Measurements from ENCODE around the gene SVOP. TPM values are rescaled to one million over a fixed set of nuclear protein-coding genes. Genes with fewer than 3 reads are reported as not detected.
A peak's percentile ranks its signal among the peaks of the same experiment; 100 is the strongest.

The SVOP gene
- total RNA-seq, 1 donor from 2014 or later: not detected

- no peaks in the 10 kb centered on the region for H3K36me3 Mint-ChIP-seq (ENCODE audit: low read depth, unreplicated experiment)
- H3K9me3 ChIP-seq (ENCODE audit: insufficient read depth, low read depth, low read length): no peaks in the 10 kb centered on the region
- H3K4me1 ChIP-seq (ENCODE audit: insufficient read depth, low read length): no peaks in the 10 kb centered on the region
- no peak for TF ChIP-seq EZH2 (IDR thresholded peaks at IDR 0.05; ENCODE audit: insufficient read depth, low read length)
- no peak for TF ChIP-seq CTCF (IDR thresholded peaks at IDR 0.05; ENCODE audit: insufficient read depth, low read depth, low read length)
- H3K27ac Mint-ChIP-seq (ENCODE audit: unreplicated experiment): no peak overlapping the region
- H2AFZ ChIP-seq (ENCODE audit: low read depth, low read length): no peak overlapping the region
- H3K9ac ChIP-seq (ENCODE audit: low read length): no peak overlapping the region
- no peak overlapping the region for H3K4me3 Mint-ChIP-seq (ENCODE audit: unreplicated experiment)
- no peak for DNase-seq (ENCODE audit: low read depth)
- peaks cover 4% of the 10 kb centered on the region for H3K27me3 Mint-ChIP-seq (ENCODE audit: low read depth, unreplicated experiment)
- H3K4me3 ChIP-seq (ENCODE audit: insufficient read depth, low read depth, low read length): no peak overlapping the region
- H3K27ac ChIP-seq (ENCODE audit: low read depth, low read length): no peak overlapping the region
- peaks cover 8% of the 10 kb centered on the region for H3K27me3 ChIP-seq (ENCODE audit: insufficient read depth, low read length)
- peaks cover 6% of the 10 kb centered on the region for H3K9me3 Mint-ChIP-seq (ENCODE audit: unreplicated experiment)
- no peaks in the 10 kb centered on the region for H4K20me1 ChIP-seq (ENCODE audit: insufficient read depth, low read length)
- no peaks in the 10 kb centered on the region for H3K36me3 ChIP-seq (ENCODE audit: insufficient read depth, low read length)
- no peaks in the 10 kb centered on the region for H3K79me2 ChIP-seq (ENCODE audit: insufficient read depth, low read length)
- peaks cover 24% of the 10 kb centered on the region for H3K4me1 Mint-ChIP-seq (ENCODE audit: low read depth, unreplicated experiment)
- FAIRE-seq: no peak
- no peak overlapping the region for H3K4me2 ChIP-seq (ENCODE audit: low read length)
Measured at GRCh38 chr12:109027767-109028166, 6.9 kb upstream of the SVOP start.

- no peak overlapping the region for H2AFZ ChIP-seq (ENCODE audit: low read depth, low read length)
- no peaks in the 10 kb centered on the region for H4K20me1 ChIP-seq (ENCODE audit: insufficient read depth, low read length)
- no peak overlapping the region for H3K27ac ChIP-seq (ENCODE audit: low read depth, low read length)
- Mint-ChIP-seq H3K4me1 (ENCODE audit: low read depth, unreplicated experiment) (peaks cover 4% of the 10 kb centered on the region), H3K4me3 (ENCODE audit: unreplicated experiment) (no peak overlapping the region), H3K9me3 (ENCODE audit: unreplicated experiment) (no peaks in the 10 kb centered on the region), H3K27ac (ENCODE audit: unreplicated experiment) (no peak overlapping the region), H3K27me3 (ENCODE audit: low read depth, unreplicated experiment) (peaks cover 10% of the 10 kb centered on the region), H3K36me3 (ENCODE audit: low read depth, unreplicated experiment) (no peaks in the 10 kb centered on the region)
- no peaks in the 10 kb centered on the region for H3K27me3 ChIP-seq (ENCODE audit: insufficient read depth, low read length)
- DNase-seq (ENCODE audit: low read depth): no peak
- no peak for FAIRE-seq
- peak overlapping the region; percentile 79 for H3K4me2 ChIP-seq (ENCODE audit: low read length)
- no peaks in the 10 kb centered on the region for H3K4me1 ChIP-seq (ENCODE audit: insufficient read depth, low read length)
- no peaks in the 10 kb centered on the region for H3K36me3 ChIP-seq (ENCODE audit: insufficient read depth, low read length)
- no peaks in the 10 kb centered on the region for H3K79me2 ChIP-seq (ENCODE audit: insufficient read depth, low read length)
- no peaks in the 10 kb centered on the region for H3K9me3 ChIP-seq (ENCODE audit: insufficient read depth, low read depth, low read length)
- no peak for TF ChIP-seq CTCF (IDR thresholded peaks at IDR 0.05; ENCODE audit: insufficient read depth, low read depth, low read length)
- TF ChIP-seq EZH2 (IDR thresholded peaks at IDR 0.05; ENCODE audit: insufficient read depth, low read length): no peak
- H3K4me3 ChIP-seq (ENCODE audit: insufficient read depth, low read depth, low read length): no peak overlapping the region
- H3K9ac ChIP-seq (ENCODE audit: low read length): no peak overlapping the region
Measured at GRCh38 chr12:109020146-109020795, 597 bp downstream of the SVOP start.

- Mint-ChIP-seq H3K27ac (ENCODE audit: unreplicated experiment) (no peak overlapping the region), H3K4me1 (ENCODE audit: low read depth, unreplicated experiment) (peaks cover 4% of the 10 kb centered on the region), H3K4me3 (ENCODE audit: unreplicated experiment) (no peak overlapping the region), H3K36me3 (ENCODE audit: low read depth, unreplicated experiment) (no peaks in the 10 kb centered on the region), H3K27me3 (ENCODE audit: low read depth, unreplicated experiment) (peaks cover 14% of the 10 kb centered on the region), H3K9me3 (ENCODE audit: unreplicated experiment) (no peaks in the 10 kb centered on the region)
- DNase-seq (ENCODE audit: low read depth) (no peak), FAIRE-seq (no peak)
- H2AFZ ChIP-seq (ENCODE audit: low read depth, low read length): no peak overlapping the region
- H3K79me2 ChIP-seq (ENCODE audit: insufficient read depth, low read length): no peaks in the 10 kb centered on the region
- H3K4me2 ChIP-seq (ENCODE audit: low read length): no peak overlapping the region
- TF ChIP-seq EZH2 (IDR thresholded peaks at IDR 0.05; ENCODE audit: insufficient read depth, low read length): no peak
- TF ChIP-seq CTCF (IDR thresholded peaks at IDR 0.05; ENCODE audit: insufficient read depth, low read depth, low read length): no peak
- no peak overlapping the region for H3K4me3 ChIP-seq (ENCODE audit: insufficient read depth, low read depth, low read length)
- H3K9ac ChIP-seq (ENCODE audit: low read length): no peak overlapping the region
- H3K4me1 ChIP-seq (ENCODE audit: insufficient read depth, low read length): no peaks in the 10 kb centered on the region
- H3K27ac ChIP-seq (ENCODE audit: low read depth, low read length): no peak overlapping the region
- H4K20me1 ChIP-seq (ENCODE audit: insufficient read depth, low read length): no peaks in the 10 kb centered on the region
- H3K27me3 ChIP-seq (ENCODE audit: insufficient read depth, low read length): no peaks in the 10 kb centered on the region
- H3K9me3 ChIP-seq (ENCODE audit: insufficient read depth, low read depth, low read length): no peaks in the 10 kb centered on the region
- no peaks in the 10 kb centered on the region for H3K36me3 ChIP-seq (ENCODE audit: insufficient read depth, low read length)
Measured at GRCh38 chr12:109018296-109018695, 2.6 kb downstream of the SVOP start.

All from astrocyte (in vitro differentiated cells and primary cell).